GM18526 (cell line): Measurements from ENCODE around the gene MAP3K12.

ENCODE experiments used
- POLR2A ChIP-seq: IDR thresholded peaks from 3 replicates; pipeline ENCODE4 v1.6.1; 2011; ENCODE audit not compliant: insufficient read length; ENCODE audit errors: extremely low read depth

MAP3K12 gene

GRCh38 chr12:53465679-53466078 is 33.6 kb downstream of the MAP3K12 start:
- no peak for TF ChIP-seq POLR2A

- TF ChIP-seq POLR2A, result no peak
Observed at GRCh38 chr12:53464685-53465418, 34.4 kb downstream of the MAP3K12 start.

GRCh38 chr12:53463802-53464560 is 35.3 kb downstream of the MAP3K12 start:
- no peak for TF ChIP-seq POLR2A

GRCh38 chr12:53462935-53463334 is 36.3 kb downstream of the MAP3K12 start:
- TF ChIP-seq POLR2A, result no peak

- TF ChIP-seq POLR2A, result no peak
Observed at GRCh38 chr12:53461591-53461990, 37.7 kb downstream of the MAP3K12 start.

- no peak for TF ChIP-seq POLR2A
Observed at GRCh38 chr12:53461059-53461458, 38.2 kb downstream of the MAP3K12 start.

- TF ChIP-seq POLR2A, result no peak
Observed at GRCh38 chr12:53459097-53459496, 40.2 kb downstream of the MAP3K12 start.

- TF ChIP-seq POLR2A, result no peak
Observed at GRCh38 chr12:53456654-53457366, 42.4 kb downstream of the MAP3K12 start.

GRCh38 chr12:53454707-53455106 is 44.6 kb downstream of the MAP3K12 start:
- TF ChIP-seq POLR2A, result no peak

GRCh38 chr12:53453953-53454640 is 45.2 kb downstream of the MAP3K12 start:
- no peak for TF ChIP-seq POLR2A

- TF ChIP-seq POLR2A, result no peak
Observed at GRCh38 chr12:53452159-53453077, 46.8 kb downstream of the MAP3K12 start.

- peak; percentile 87 for TF ChIP-seq POLR2A
Observed at GRCh38 chr12:53451661-53452158, 47.5 kb downstream of the MAP3K12 start, which contains the start of gene PCBP2. TSS of gene PCBP2 (plus strand) at chr12:53452102. CDS start at chr12:53454801, 2,699 bp downstream.

- no peak for TF ChIP-seq POLR2A
Observed at GRCh38 chr12:53450936-53451335, 48.3 kb downstream of the MAP3K12 start.

GRCh38 chr12:53443955-53444354 is 55.3 kb downstream of the MAP3K12 start:
- TF ChIP-seq POLR2A, result no peak
